CD4-positive, CD25-positive, alpha-beta regulatory T cell (primary cell): ENCODE results near the gene MAP4K3. TPM values are rescaled to one million over a fixed set of nuclear protein-coding genes. Genes with fewer than 3 reads are reported as not detected.
"Not testable (repeated sequence)": the region's sequence is repeated elsewhere in the genome, so short reads cannot be mapped to it uniquely, and the experiment has no call there.

ENCODE experiments used
- ATAC-seq, 2 donors: fragments of 150-1000 bp; cut with Tn5 transposase; one replicate each; pipeline ENCODE4 v1.10.0; 2021; ENCODE audit warnings: low read depth in 2 of 2, moderate number of reproducible peaks in 2 of 2, moderate library complexity in 1 of 2
- DNase-seq, 3 donors: peaks; one replicate each; pipeline versions ENCODE4 v3.0.0 to v3.0.0-alpha.2; 2012 to 2022; ENCODE audit warnings: mixed read lengths in 1 of 3
- H3K27ac ChIP-seq: one replicate; pipeline ENCODE4 v1.7.0; 2013; ENCODE audit warnings: mild to moderate bottlenecking, low read length; ENCODE audit not compliant: insufficient read depth, poor library complexity, severe bottlenecking
- H3K27me3 ChIP-seq: one replicate; pipeline ENCODE4 v1.7.0; 2013; ENCODE audit warnings: low read length; ENCODE audit not compliant: control insufficient read depth, insufficient read depth
- H3K36me3 ChIP-seq: one replicate; pipeline ENCODE4 v1.7.0; 2013; ENCODE audit warnings: mild to moderate bottlenecking, low read length, moderate library complexity; ENCODE audit not compliant: control insufficient read depth, insufficient read depth
- H3K4me1 ChIP-seq: 2 replicates; pipeline ENCODE4 v1.7.0; 2013; ENCODE audit warnings: mild to moderate bottlenecking, low read length; ENCODE audit not compliant: insufficient read depth, control insufficient read depth, poor library complexity, severe bottlenecking
- H3K4me3 ChIP-seq: one replicate; pipeline ENCODE4 v1.7.0; 2013; ENCODE audit warnings: low read depth, mild to moderate bottlenecking, low read length, moderate library complexity
- H3K9me3 ChIP-seq, 2 experiments: 1 replicate in 1 of 2; 2 replicates in 1 of 2; pipeline ENCODE4 v1.7.0; 2013; ENCODE audit warnings: low read length in 2 of 2, mild to moderate bottlenecking in 1 of 2, moderate library complexity in 1 of 2; ENCODE audit not compliant: control insufficient read depth in 2 of 2
- H3K27ac Mint-ChIP-seq, 3 donors: one replicate each; pipeline ENCODE4 v1.8.0; 2020 to 2022; ENCODE audit warnings: mild to moderate bottlenecking in 3 of 3, mixed read lengths in 3 of 3, moderate library complexity in 2 of 3
- H3K27me3 Mint-ChIP-seq: one replicate; pipeline ENCODE4 v1.8.0; 2022; ENCODE audit warnings: mild to moderate bottlenecking, mixed read lengths
- H3K36me3 Mint-ChIP-seq: one replicate; pipeline ENCODE4 v1.8.0; 2020; ENCODE audit warnings: mixed read lengths
- H3K4me1 Mint-ChIP-seq, 4 donors: one replicate each; pipeline ENCODE4 v1.8.0; 2020 to 2022; ENCODE audit warnings: mixed read lengths in 4 of 4, mild to moderate bottlenecking in 1 of 4
- H3K4me3 Mint-ChIP-seq, 4 donors: one replicate each; pipeline ENCODE4 v1.8.0; 2020 to 2022; ENCODE audit warnings: mild to moderate bottlenecking in 4 of 4, mixed read lengths in 4 of 4, moderate library complexity in 3 of 4
- H3K9me3 Mint-ChIP-seq, 7 donors: one replicate each; pipeline ENCODE4 v1.8.0; 2020 to 2022; ENCODE audit warnings: mixed read lengths in 7 of 7, mild to moderate bottlenecking in 3 of 7, moderate library complexity in 2 of 7
- polyA plus RNA-seq, 4 donors: library from polyadenylated mRNA; unstranded; fragments of 300-500 nt; fragmentation: Illumina TruSeq; gene quantifications; one replicate each; pipeline ENCODE4 v1.2.3, GENCODE V29; 2021
- total RNA-seq: library from RNA; stranded (reverse); gene quantifications from one replicate; pipeline ENCODE4 v1.2.3, GENCODE V29; 2022

The MAP4K3 gene
- total and polyA plus RNA-seq, 5 donors from 2014 or later, result 1.4 to 28.7 (median 2.0) TPM

DNA sequence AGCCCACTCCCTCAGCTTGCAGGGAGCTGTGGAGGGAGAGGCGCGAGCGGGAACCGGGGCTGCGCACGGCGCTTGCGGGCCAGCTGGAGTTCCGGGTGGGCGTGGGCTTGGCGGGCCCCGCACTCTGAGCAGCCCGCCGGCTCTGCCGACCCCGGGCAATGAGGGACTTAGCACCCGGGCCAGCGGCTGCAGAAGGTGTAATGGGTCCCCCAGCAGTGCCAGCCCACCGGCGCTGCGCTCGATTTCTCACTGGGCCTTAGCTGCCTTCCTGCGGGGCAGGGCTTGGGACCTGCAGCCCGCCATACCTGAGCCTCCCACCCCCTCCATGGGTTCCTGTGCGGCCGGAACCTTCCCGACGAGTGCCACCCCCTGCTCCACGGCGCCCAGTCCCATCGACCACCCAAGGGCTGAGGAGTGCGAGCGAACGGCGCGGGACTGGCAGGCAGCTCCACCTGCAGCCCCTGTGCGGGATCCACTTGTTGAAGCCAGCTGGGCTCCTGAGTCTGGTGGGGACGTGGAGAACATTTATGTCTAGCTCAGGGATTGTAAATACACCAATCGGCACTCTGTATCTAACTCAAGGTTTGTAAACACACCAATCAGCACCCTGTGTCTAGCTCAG is 192.7 kb downstream of the MAP4K3 start:
- not testable (repeated sequence) for H3K36me3 Mint-ChIP-seq, H3K36me3 ChIP-seq, ATAC-seq, DNase-seq, H3K27me3 Mint-ChIP-seq, H3K9me3 ChIP-seq, H3K9me3 Mint-ChIP-seq, H3K27me3 ChIP-seq, H3K4me3 ChIP-seq
- H3K27ac ChIP-seq, result peak overlapping the region; percentile 55
- H3K4me3 Mint-ChIP-seq, result peak overlapping the region; percentile 78 to 91 (median 90)
- H3K4me1 Mint-ChIP-seq, result peaks cover 11 to 39% (median 25%) of the 10 kb centered on the region in 4 donors
- peak overlapping the region in 2 of 3 donors; percentile 86 for H3K27ac Mint-ChIP-seq
- H3K4me1 ChIP-seq, result peaks cover 19% of the 10 kb centered on the region

GRCh38 chr2:39243469-39244123 is 193.5 kb downstream of the MAP4K3 start, which contains the start of gene CDKL4:
TSS of gene CDKL4 (minus strand) at chr2:39243970.
- Mint-ChIP-seq H3K27me3 (no peaks in the 10 kb centered on the region), H3K4me3 (peak within 1 kb of the TSS; percentile 78 to 91 (median 90)), H3K4me1 (peaks cover 11 to 39% (median 25%) of the 10 kb centered on the region in 4 donors), H3K9me3 (peaks cover 0 to 2% (median 0%) of the 10 kb centered on the region in 7 donors), H3K27ac (peak within 1 kb of the TSS; percentile 43 to 86 (median 86)), H3K36me3 (no peaks in the 10 kb centered on the region)
- Histone ChIP-seq H3K4me1 (peaks cover 19% of the 10 kb centered on the region), H3K27me3 (no peaks in the 10 kb centered on the region), H3K4me3 (peak within 1 kb of the TSS; percentile 57), H3K27ac (peak within 1 kb of the TSS; percentile 55), H3K36me3 (no peaks in the 10 kb centered on the region), H3K9me3 (no peaks in the 10 kb centered on the region)
- ATAC-seq (peak; percentile 46 to 50), DNase-seq (peak; percentile 24 to 77 (median 55))

- no peaks in the 10 kb centered on the region for H3K27me3 ChIP-seq
- Mint-ChIP-seq H3K36me3 (no peaks in the 10 kb centered on the region), H3K9me3 (peaks cover 0 to 5% (median 0%) of the 10 kb centered on the region in 7 donors), H3K4me3 (peak overlapping the region in 3 of 4 donors; percentile 16 to 48 (median 30)), H3K4me1 (peaks cover 11 to 39% (median 23%) of the 10 kb centered on the region in 4 donors), H3K27me3 (no peaks in the 10 kb centered on the region), H3K27ac (peak overlapping the region; percentile 4 to 94 (median 26))
- H3K27ac ChIP-seq, result peak overlapping the region; percentile 25
- peak overlapping the region; percentile 42 for H3K4me3 ChIP-seq
- ATAC-seq (no peak), DNase-seq (peak in 1 of 3 donors; percentile 45)
- H3K4me1 ChIP-seq, result peaks cover 19% of the 10 kb centered on the region
- no peaks in the 10 kb centered on the region for H3K9me3 ChIP-seq
- H3K36me3 ChIP-seq, result no peaks in the 10 kb centered on the region
These were observed 195.5 kb downstream of the MAP4K3 start for GRCh38 chr2:39241588-39241987.

- no peaks in the 10 kb centered on the region for H3K27me3 ChIP-seq
- H3K27ac ChIP-seq, result no peak overlapping the region
- H3K36me3 Mint-ChIP-seq, result no peaks in the 10 kb centered on the region
- no peaks in the 10 kb centered on the region for H3K9me3 ChIP-seq
- H3K4me3 Mint-ChIP-seq, result peak overlapping the region in 1 of 4 donors; percentile 16
- ATAC-seq, result no peak
- H3K9me3 Mint-ChIP-seq, result peaks cover 0 to 12% (median 1%) of the 10 kb centered on the region in 7 donors
- H3K27me3 Mint-ChIP-seq, result no peaks in the 10 kb centered on the region
- no peaks in the 10 kb centered on the region for H3K36me3 ChIP-seq
- peaks cover 11 to 35% (median 18%) of the 10 kb centered on the region in 4 donors for H3K4me1 Mint-ChIP-seq
- H3K27ac Mint-ChIP-seq, result peak overlapping the region in 2 of 3 donors; percentile 45 to 47
- DNase-seq, result no peak
- peaks cover 19% of the 10 kb centered on the region for H3K4me1 ChIP-seq
- no peak overlapping the region for H3K4me3 ChIP-seq
These were observed 196.3 kb downstream of the MAP4K3 start for GRCh38 chr2:39240758-39241157.

DNA sequence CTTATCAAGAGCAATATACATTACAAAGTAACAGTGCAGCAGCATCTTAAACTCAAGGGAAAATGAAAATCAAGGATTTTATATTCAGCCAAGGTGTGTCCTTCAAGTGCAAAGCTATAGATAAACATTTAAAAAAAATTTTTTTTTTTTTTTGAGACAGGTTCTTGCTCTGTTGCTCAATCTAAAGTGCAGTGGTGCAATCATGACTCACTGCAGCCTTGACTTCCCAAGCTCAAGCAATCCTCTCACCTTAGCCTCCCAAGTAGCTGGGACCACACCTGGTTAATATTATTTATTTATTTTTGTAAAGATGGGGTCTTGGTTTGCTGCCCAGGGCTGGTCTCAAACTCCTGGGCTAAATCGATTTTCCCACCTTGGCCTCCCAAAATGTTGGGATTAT is 202.3 kb downstream of the MAP4K3 start:
- Histone ChIP-seq H3K4me3 (no peak overlapping the region), H3K27ac (no peak overlapping the region), H3K4me1 (no peaks in the 10 kb centered on the region), H3K36me3 (no peaks in the 10 kb centered on the region), H3K27me3 (no peaks in the 10 kb centered on the region), H3K9me3 (no peaks in the 10 kb centered on the region)
- ATAC-seq, result no peak
- H3K4me3 Mint-ChIP-seq, result no peak overlapping the region
- no peak overlapping the region for H3K27ac Mint-ChIP-seq
- DNase-seq, result no peak
- no peaks in the 10 kb centered on the region for H3K27me3 Mint-ChIP-seq
- peaks cover 0 to 15% (median 2%) of the 10 kb centered on the region in 7 donors for H3K9me3 Mint-ChIP-seq
- peaks cover 3% of the 10 kb centered on the region for H3K36me3 Mint-ChIP-seq
- H3K4me1 Mint-ChIP-seq, result peaks cover 2 to 4% (median 3%) of the 10 kb centered on the region in 4 donors

DNA sequence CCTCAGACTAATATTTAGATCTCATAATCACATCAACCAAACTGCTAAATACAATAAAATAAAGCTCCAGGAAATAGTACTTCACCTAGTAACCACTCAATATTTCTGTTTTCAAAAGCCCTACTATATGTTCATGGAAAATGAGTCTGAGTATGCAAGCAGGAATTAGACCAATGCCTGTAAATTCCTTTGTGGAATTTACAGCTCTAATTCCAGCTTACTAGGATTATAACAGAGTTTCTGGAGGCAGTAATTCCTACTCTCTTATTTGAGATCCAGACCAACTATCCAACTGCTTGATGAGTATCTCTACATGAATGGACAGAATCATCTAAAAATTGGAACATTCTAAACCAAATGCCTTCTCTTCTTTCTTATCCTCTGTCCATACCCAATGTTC is 204.9 kb downstream of the MAP4K3 start:
- H3K4me3 ChIP-seq, result no peak overlapping the region
- Mint-ChIP-seq H3K4me1 (peaks cover 16 to 22% (median 20%) of the 10 kb centered on the region in 4 donors), H3K9me3 (peaks cover 0 to 15% (median 2%) of the 10 kb centered on the region in 7 donors), H3K4me3 (no peak overlapping the region), H3K36me3 (peaks cover 3% of the 10 kb centered on the region), H3K27ac (no peak overlapping the region), H3K27me3 (peaks cover 3% of the 10 kb centered on the region)
- ATAC-seq, result no peak
- H3K27ac ChIP-seq, result no peak overlapping the region
- no peaks in the 10 kb centered on the region for H3K27me3 ChIP-seq
- no peak for DNase-seq
- H3K9me3 ChIP-seq, result no peaks in the 10 kb centered on the region
- H3K4me1 ChIP-seq, result peaks cover 4% of the 10 kb centered on the region
- H3K36me3 ChIP-seq, result no peaks in the 10 kb centered on the region

DNA sequence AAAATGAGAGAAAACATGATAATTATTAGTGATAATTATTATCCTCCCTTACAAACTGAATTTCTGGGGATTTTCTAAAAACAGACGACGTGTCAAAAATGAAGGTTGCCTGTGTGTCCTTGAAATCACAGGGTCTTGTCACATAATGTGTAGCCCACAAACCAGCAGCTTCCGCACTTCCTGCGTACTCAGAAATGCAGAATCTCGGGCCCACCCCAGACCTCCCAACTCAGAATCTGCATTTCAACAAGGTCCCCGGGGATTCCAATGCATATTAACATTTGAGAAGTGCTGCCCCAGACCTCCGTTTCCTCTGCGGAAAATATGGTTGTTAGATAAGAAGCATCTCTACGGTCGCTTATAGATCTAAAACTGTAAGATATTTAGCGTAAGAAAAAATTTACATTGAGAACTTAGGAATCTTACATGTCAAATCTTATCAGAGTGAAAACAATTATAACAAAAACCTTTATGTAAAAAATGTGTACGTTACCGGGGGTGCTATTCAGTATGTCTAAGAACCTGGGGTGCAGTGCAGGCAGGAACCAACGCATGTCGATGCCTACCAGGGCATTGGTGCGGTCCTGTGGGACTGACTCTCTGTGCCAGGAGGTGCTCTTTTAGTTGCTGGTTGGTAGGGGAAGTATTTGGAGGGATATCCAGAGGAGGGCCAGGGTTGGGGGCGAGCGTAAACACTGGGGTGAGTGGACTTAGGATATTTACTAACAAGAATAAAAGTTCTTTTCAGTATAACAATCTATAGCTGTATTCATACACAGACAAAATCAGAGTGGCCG is 208.5 kb downstream of the MAP4K3 start:
- Mint-ChIP-seq H3K36me3 (no peaks in the 10 kb centered on the region), H3K9me3 (no peaks in the 10 kb centered on the region), H3K4me3 (peak overlapping the region; percentile 58 to 82 (median 65)), H3K27ac (peak overlapping the region; percentile 10 to 87 (median 52)), H3K4me1 (peaks cover 19 to 23% (median 20%) of the 10 kb centered on the region in 4 donors), H3K27me3 (peaks cover 4% of the 10 kb centered on the region)
- no peaks in the 10 kb centered on the region for H3K9me3 ChIP-seq
- H3K36me3 ChIP-seq, result no peaks in the 10 kb centered on the region
- H3K4me1 ChIP-seq, result peaks cover 4% of the 10 kb centered on the region
- peak in 1 of 3 donors; percentile 70 for DNase-seq
- ATAC-seq, result peak in 1 of 2 donors; percentile 6
- no peak overlapping the region for H3K27ac ChIP-seq
- no peaks in the 10 kb centered on the region for H3K27me3 ChIP-seq
- H3K4me3 ChIP-seq, result peak overlapping the region; percentile 45
